ENCODE data around the gene RAB9A.

Gene RAB9A

GRCh38 chrX:13759152-13759718 lies 70.3 kb downstream of the RAB9A start:
- no peak for DNase-seq (ENCODE audit: low read depth)
- H3K4me3 ChIP-seq (ENCODE audit: low read depth, low read length): no peak overlapping the region
- TF ChIP-seq CTCF (IDR thresholded peaks at IDR 0.05; ENCODE audit: low read depth, low read length, missing control alignments): no peak
- in situ Hi-C loops (cut with HindIII; ENCODE audit: low sequenced_read_pairs): no loop called here

Data from astrocyte of the cerebellum (primary cell).